Measurements from ENCODE around the gene ANKRD39. TPM values are rescaled to one million over a fixed set of nuclear protein-coding genes. Genes with fewer than 3 reads are reported as not detected.

ANKRD39 gene
- total and polyA plus RNA-seq, 4 donors, result 4.7 to 22.7 (median 10.7) TPM

- TF ChIP-seq GABPA (IDR thresholded peaks at IDR 0.05 in 1 of 2, conservative IDR thresholded peaks at IDR 0.05 in 1 of 2) (no peak), RXRA (IDR thresholded peaks at IDR 0.05) (peak; percentile 61 to 69), ZBTB33 (IDR thresholded peaks at IDR 0.05) (no peak), NR2F2 (IDR thresholded peaks at IDR 0.05) (peak; percentile 87)
- no peak overlapping the region for H3K9ac ChIP-seq (ENCODE audit: low read depth in 1 of 2, low read length in 2 of 2)
- H3K4me1 ChIP-seq (ENCODE audit: control insufficient read depth in 4 of 4, insufficient read depth in 4 of 4, low read length in 3 of 4), result peaks cover 12 to 55% (median 46%) of the 10 kb centered on the region in 4 donors
- DNase-seq (ENCODE audit: low spot score), result no peak
- WGBS, result 72% methylated on average over 8 of the region's 8 CpGs
- peak overlapping the region; percentile 96 to 97 for H3K27ac ChIP-seq (ENCODE audit: low read depth in 1 of 2, low read length in 2 of 2)
- peaks cover 4 to 28% (median 11%) of the 10 kb centered on the region in 4 donors for H3K36me3 ChIP-seq (ENCODE audit: control insufficient read depth in 4 of 4, insufficient read depth in 3 of 4, low read depth in 1 of 4, low read length in 3 of 4)
- no peaks in the 10 kb centered on the region for H3K27me3 ChIP-seq (ENCODE audit: control insufficient read depth in 4 of 4, insufficient read depth in 4 of 4, low read length in 3 of 4)
- no peak overlapping the region for H3K4me3 ChIP-seq (ENCODE audit: low read depth in 1 of 3, low read length in 3 of 3)
- H3K9me3 ChIP-seq (ENCODE audit: control insufficient read depth in 4 of 4, low read length in 3 of 4), result no peaks in the 10 kb centered on the region
These were observed 8.8 kb upstream of the ANKRD39 start for GRCh38 chr2:96866586-96866985.

GRCh38 chr2:96866149-96866548 is 8.3 kb upstream of the ANKRD39 start:
- Histone ChIP-seq H3K27me3 (ENCODE audit: control insufficient read depth in 4 of 4, insufficient read depth in 4 of 4, low read length in 3 of 4) (no peaks in the 10 kb centered on the region), H3K9me3 (ENCODE audit: control insufficient read depth in 4 of 4, low read length in 3 of 4) (no peaks in the 10 kb centered on the region), H3K9ac (ENCODE audit: low read depth in 1 of 2, low read length in 2 of 2) (no peak overlapping the region), H3K36me3 (ENCODE audit: control insufficient read depth in 4 of 4, insufficient read depth in 3 of 4, low read depth in 1 of 4, low read length in 3 of 4) (peaks cover 7 to 33% (median 13%) of the 10 kb centered on the region in 4 donors), H3K27ac (ENCODE audit: low read depth in 1 of 2, low read length in 2 of 2) (no peak overlapping the region), H3K4me1 (ENCODE audit: control insufficient read depth in 4 of 4, insufficient read depth in 4 of 4, low read length in 3 of 4) (peaks cover 15 to 59% (median 50%) of the 10 kb centered on the region in 4 donors), H3K4me3 (ENCODE audit: low read depth in 1 of 3, low read length in 3 of 3) (no peak overlapping the region)
- DNase-seq (ENCODE audit: low spot score), result no peak
- no peak for TF ChIP-seq NR2F2 (IDR thresholded peaks at IDR 0.05)
- no peak for TF ChIP-seq RAD21 (IDR thresholded peaks at IDR 0.05)
- TF ChIP-seq RXRA (IDR thresholded peaks at IDR 0.05), result no peak
- WGBS, result 78% methylated on average over 14 of the region's 14 CpGs

GRCh38 chr2:96865654-96866053 is 7.8 kb upstream of the ANKRD39 start:
- Histone ChIP-seq H3K27ac (ENCODE audit: low read depth in 1 of 2, low read length in 2 of 2) (no peak overlapping the region), H3K9me3 (ENCODE audit: control insufficient read depth in 4 of 4, low read length in 3 of 4) (no peaks in the 10 kb centered on the region), H3K36me3 (ENCODE audit: control insufficient read depth in 4 of 4, insufficient read depth in 3 of 4, low read depth in 1 of 4, low read length in 3 of 4) (peaks cover 7 to 38% (median 14%) of the 10 kb centered on the region in 4 donors), H3K9ac (ENCODE audit: low read depth in 1 of 2, low read length in 2 of 2) (no peak overlapping the region), H3K4me3 (ENCODE audit: low read depth in 1 of 3, low read length in 3 of 3) (no peak overlapping the region), H3K27me3 (ENCODE audit: control insufficient read depth in 4 of 4, insufficient read depth in 4 of 4, low read length in 3 of 4) (no peaks in the 10 kb centered on the region), H3K4me1 (ENCODE audit: control insufficient read depth in 4 of 4, insufficient read depth in 4 of 4, low read length in 3 of 4) (peaks cover 18 to 64% (median 53%) of the 10 kb centered on the region in 4 donors)
- DNase-seq (ENCODE audit: low spot score), result no peak
- 89% methylated on average over 16 of the region's 16 CpGs for WGBS
- TF ChIP-seq ATF3 (IDR thresholded peaks at IDR 0.05) (no peak), HNF4G (IDR thresholded peaks at IDR 0.05) (no peak), TAF1 (conservative IDR thresholded peaks at IDR 0.05) (no peak), EGR1 (IDR thresholded peaks at IDR 0.05; ENCODE audit: low read depth in 2 of 2) (no peak), MAX (IDR thresholded peaks at IDR 0.05) (no peak), JUND (IDR thresholded peaks at IDR 0.05) (no peak), SP1 (IDR thresholded peaks at IDR 0.05) (no peak), FOXA1 (IDR thresholded peaks at IDR 0.05) (no peak), HNF4A (conservative IDR thresholded peaks at IDR 0.05) (no peak), RAD21 (IDR thresholded peaks at IDR 0.05) (no peak), CTCF (IDR thresholded peaks at IDR 0.05; ENCODE audit: low read depth, low read length, missing input control) (no peak), ZBTB33 (IDR thresholded peaks at IDR 0.05) (no peak), YY1 (IDR thresholded peaks at IDR 0.05) (no peak), REST (IDR thresholded peaks at IDR 0.05) (no peak), FOXA2 (IDR thresholded peaks at IDR 0.05) (no peak)
